Measurements from ENCODE around the gene GRXCR2. TPM values are rescaled to one million over a fixed set of nuclear protein-coding genes. Genes with fewer than 3 reads are reported as not detected.
"Not testable (repeated sequence)": the region's sequence is repeated elsewhere in the genome, so short reads cannot be mapped to it uniquely, and the experiment has no call there.

Gene GRXCR2
- total RNA-seq, 1 donor, result not detected

- Histone ChIP-seq H3K36me3 (ENCODE audit: insufficient read depth, low read length) (no peaks in the 10 kb centered on the region), H3K79me2 (ENCODE audit: insufficient read depth, low read length) (no peaks in the 10 kb centered on the region), H3K4me3 (ENCODE audit: insufficient read depth, low read length) (no peak overlapping the region), H3K4me2 (ENCODE audit: insufficient read depth, low read length) (no peak overlapping the region), H3K4me1 (ENCODE audit: insufficient read depth, low read length) (no peaks in the 10 kb centered on the region), H3K27me3 (ENCODE audit: insufficient read depth, low read length) (peaks cover 3% of the 10 kb centered on the region), H4K20me1 (ENCODE audit: insufficient read depth, low read length) (no peaks in the 10 kb centered on the region), H2AFZ (ENCODE audit: low read length) (no peak overlapping the region), H3K27ac (ENCODE audit: low read depth, low read length) (no peak overlapping the region), H3K9me3 (ENCODE audit: low read depth, low read length) (no peaks in the 10 kb centered on the region)
- DNase-seq (ENCODE audit: insufficient read length, low spot score, missing footprints), result no peak
- TF ChIP-seq CTCF (IDR thresholded peaks at IDR 0.05; ENCODE audit: extremely low read depth, low read depth, low read length), result peak; percentile 12
Observed at GRCh38 chr5:145872486-145872885, 328 bp downstream of the GRXCR2 start.

- Histone ChIP-seq H3K79me2 (ENCODE audit: insufficient read depth, low read length) (no peaks in the 10 kb centered on the region), H2AFZ (ENCODE audit: low read length) (no peak overlapping the region), H3K27ac (ENCODE audit: low read depth, low read length) (no peak overlapping the region), H3K9me3 (ENCODE audit: low read depth, low read length) (no peaks in the 10 kb centered on the region), H3K36me3 (ENCODE audit: insufficient read depth, low read length) (no peaks in the 10 kb centered on the region), H4K20me1 (ENCODE audit: insufficient read depth, low read length) (no peaks in the 10 kb centered on the region), H3K4me2 (ENCODE audit: insufficient read depth, low read length) (no peak overlapping the region), H3K27me3 (ENCODE audit: insufficient read depth, low read length) (peaks cover 3% of the 10 kb centered on the region), H3K4me3 (ENCODE audit: insufficient read depth, low read length) (no peak overlapping the region), H3K4me1 (ENCODE audit: insufficient read depth, low read length) (no peaks in the 10 kb centered on the region)
- DNase-seq (ENCODE audit: insufficient read length, low spot score, missing footprints), result no peak
- TF ChIP-seq CTCF (IDR thresholded peaks at IDR 0.05; ENCODE audit: extremely low read depth, low read depth, low read length), result no peak
Observed at GRCh38 chr5:145869753-145870152, 3.1 kb downstream of the GRXCR2 start.

DNA sequence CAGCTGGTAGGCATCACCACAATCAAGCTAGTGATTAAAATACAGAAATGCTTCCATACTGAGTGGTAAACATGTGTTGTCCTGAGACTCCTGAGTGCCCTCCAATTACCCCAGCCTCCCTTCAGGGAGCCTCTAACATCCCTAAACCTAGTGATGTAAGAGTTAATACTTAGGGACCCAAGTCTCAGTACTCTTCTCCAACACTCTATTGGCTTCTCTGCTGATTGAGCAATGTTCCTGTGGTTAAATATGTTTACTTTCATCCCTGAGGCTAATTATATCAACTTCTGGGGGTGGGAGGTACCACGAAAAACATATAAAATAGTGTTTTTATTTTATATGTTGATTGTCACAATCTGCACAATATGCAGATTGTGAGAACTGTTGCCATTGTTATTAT is 5.0 kb downstream of the GRXCR2 start:
- DNase-seq (ENCODE audit: insufficient read length, low spot score, missing footprints), result no peak
- no peak overlapping the region for H2AFZ ChIP-seq (ENCODE audit: low read length)

DNA sequence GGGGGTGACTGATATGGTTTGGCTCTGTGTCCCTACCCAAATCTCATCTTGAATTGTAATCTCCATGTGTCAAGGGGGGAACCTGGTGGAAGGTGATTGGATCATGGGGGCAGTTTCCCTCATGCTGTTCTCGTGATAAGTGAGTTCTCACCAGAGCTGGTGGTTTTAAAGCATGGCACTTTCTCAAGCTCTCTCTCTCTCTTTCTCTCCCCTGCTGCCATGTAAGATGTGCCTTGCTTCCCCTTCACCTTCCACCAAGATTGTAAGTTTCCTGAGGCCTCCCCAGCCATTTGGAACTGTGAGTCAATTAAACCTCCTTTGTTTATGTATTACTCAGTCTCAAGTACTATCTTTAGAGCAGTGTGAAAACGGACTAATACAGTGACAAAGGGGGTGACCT is 8.4 kb downstream of the GRXCR2 start:
- H2AFZ ChIP-seq (ENCODE audit: low read length); H3K27me3 ChIP-seq (ENCODE audit: insufficient read depth, low read length); H3K9me3 ChIP-seq (ENCODE audit: low read depth, low read length); H4K20me1 ChIP-seq (ENCODE audit: insufficient read depth, low read length); H3K36me3 ChIP-seq (ENCODE audit: insufficient read depth, low read length); DNase-seq (ENCODE audit: insufficient read length, low spot score, missing footprints); H3K4me3 ChIP-seq (ENCODE audit: insufficient read depth, low read length); H3K79me2 ChIP-seq (ENCODE audit: insufficient read depth, low read length); H3K4me1 ChIP-seq (ENCODE audit: insufficient read depth, low read length); H3K27ac ChIP-seq (ENCODE audit: low read depth, low read length); H3K4me2 ChIP-seq (ENCODE audit: insufficient read depth, low read length): not testable (repeated sequence)

More for the DNA sequence above, 5.0 kb downstream of the GRXCR2 start:
- Histone ChIP-seq H3K27ac (ENCODE audit: low read depth, low read length) (no peak overlapping the region), H3K9me3 (ENCODE audit: low read depth, low read length) (no peaks in the 10 kb centered on the region), H3K27me3 (ENCODE audit: insufficient read depth, low read length) (peaks cover 3% of the 10 kb centered on the region), H3K4me3 (ENCODE audit: insufficient read depth, low read length) (no peak overlapping the region), H3K4me1 (ENCODE audit: insufficient read depth, low read length) (no peaks in the 10 kb centered on the region), H4K20me1 (ENCODE audit: insufficient read depth, low read length) (no peaks in the 10 kb centered on the region), H3K36me3 (ENCODE audit: insufficient read depth, low read length) (no peaks in the 10 kb centered on the region), H3K4me2 (ENCODE audit: insufficient read depth, low read length) (no peak overlapping the region), H3K79me2 (ENCODE audit: insufficient read depth, low read length) (no peaks in the 10 kb centered on the region)
- TF ChIP-seq CTCF (IDR thresholded peaks at IDR 0.05; ENCODE audit: extremely low read depth, low read depth, low read length), result no peak

Measured in osteoblast (primary cell).